ENCODE measurements around the gene SLC29A3.

DNA sequence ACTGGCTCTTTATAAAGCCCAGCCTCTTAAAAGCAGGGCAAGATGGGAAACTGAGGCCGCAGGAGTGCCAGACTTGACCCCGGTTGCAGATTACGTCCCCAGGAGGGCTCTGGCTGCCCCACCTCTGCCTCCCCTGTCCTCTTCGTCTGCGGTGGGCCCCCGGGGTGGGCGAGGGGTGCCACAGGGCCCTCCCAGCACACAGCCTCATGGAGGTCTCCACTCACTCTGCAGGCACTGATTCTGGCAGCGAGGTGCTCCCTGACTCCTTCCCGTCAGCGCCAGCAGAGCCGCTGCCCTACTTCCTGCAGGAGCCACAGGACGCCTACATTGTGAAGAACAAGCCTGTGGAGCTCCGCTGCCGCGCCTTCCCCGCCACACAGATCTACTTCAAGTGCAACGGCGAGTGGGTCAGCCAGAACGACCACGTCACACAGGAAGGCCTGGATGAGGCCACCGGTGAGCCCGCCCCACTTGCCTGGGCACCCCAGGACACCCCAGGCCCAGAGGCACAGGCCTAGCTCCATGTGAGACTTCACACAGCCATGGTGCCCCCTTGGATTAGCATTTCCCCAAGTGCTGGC, 39.4 kb upstream of the SLC29A3 start:
- TF ChIP-seq POLR2AphosphoS5 (IDR thresholded peaks at IDR 0.05; ENCODE audit: low read depth, low read length) (no peak), POLR2A (IDR thresholded peaks at IDR 0.05; ENCODE audit: low read depth, low read length) (no peak)

All from GM12891 (cell line).